IMR-90 (cell line): ENCODE measurements around the gene NPM1.

Experiments used
- BHLHE40 ChIP-seq: fragments of 150-350 bp; IDR thresholded peaks from 2 replicates; pipeline ENCODE4 v1.6.1; 2016; ENCODE audit warnings: mild to moderate bottlenecking, low read depth, low read length
- CHD1 ChIP-seq: IDR thresholded peaks from 2 replicates; pipeline ENCODE4 v1.6.1; 2012; ENCODE audit warnings: low read depth, low read length, improper control_type of control experiment
- FOS ChIP-seq: fragments of 150-350 bp; IDR thresholded peaks from 2 replicates; pipeline ENCODE4 v1.6.1; 2016; ENCODE audit warnings: low read depth, low read length
- POLR2A ChIP-seq: IDR thresholded peaks from 2 replicates; pipeline ENCODE4 v1.6.1; 2012; ENCODE audit warnings: mild to moderate bottlenecking, low read depth, low read length
- SMC3 ChIP-seq: fragments of 150-350 bp; IDR thresholded peaks from 2 replicates; pipeline ENCODE4 v1.6.1; 2016; ENCODE audit warnings: low read depth, mild to moderate bottlenecking, antibody characterized with exemption, low read length, moderate library complexity
- TF ChIP-seq, protein P1 (sequence below): conservative IDR thresholded peaks from 2 replicates; pipeline ENCODE4 v1.5.1; 2012; ENCODE audit warnings: mild to moderate bottlenecking, low read depth, low read length, improper control_type of control experiment
- TF ChIP-seq, protein P2 (sequence below): fragments of 150-350 bp; IDR thresholded peaks from 2 replicates; pipeline ENCODE4 v1.6.1; 2017; ENCODE audit warnings: mild to moderate bottlenecking, antibody characterized with exemption, low read length, low read depth

DNA sequence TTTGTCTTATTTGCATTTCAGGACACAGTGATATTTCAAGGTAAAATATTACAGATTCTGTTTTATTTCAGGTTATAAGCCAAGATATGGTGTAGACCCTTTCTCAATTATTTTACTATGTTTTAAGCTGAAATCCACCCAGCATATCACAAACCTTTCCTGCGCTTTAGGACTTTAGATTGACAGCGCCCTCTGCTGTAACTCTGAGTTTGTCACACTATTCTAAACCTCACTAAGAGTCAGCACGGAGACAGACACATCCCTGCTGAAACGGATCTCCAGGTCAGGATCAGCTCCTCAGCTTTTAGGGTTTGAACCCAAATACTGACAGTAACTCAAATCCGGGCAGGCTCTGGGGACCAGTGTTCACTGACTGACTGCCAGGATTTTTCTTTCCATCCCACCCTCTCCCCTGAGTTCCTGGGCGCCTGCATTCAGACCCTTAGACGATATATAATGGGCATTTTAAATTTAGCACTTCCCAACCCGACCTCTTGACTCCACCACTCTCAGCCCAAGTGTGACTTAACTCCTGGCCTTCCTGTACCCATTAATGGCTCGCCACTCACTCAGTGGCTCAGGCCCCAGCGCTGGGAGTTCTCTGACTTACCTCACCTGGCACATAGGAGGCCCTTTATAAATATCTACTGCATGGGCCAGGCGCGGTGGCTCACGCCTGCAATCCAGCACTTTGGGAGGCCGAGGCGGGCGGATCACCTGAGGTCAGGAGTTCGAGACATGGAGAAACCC is 45.1 kb upstream of the NPM1 start:
- TF ChIP-seq FOS (no peak), SMC3 (peak; percentile 81), BHLHE40 (no peak), POLR2A (no peak), CHD1 (no peak)
- TF ChIP-seq, protein P1, sequence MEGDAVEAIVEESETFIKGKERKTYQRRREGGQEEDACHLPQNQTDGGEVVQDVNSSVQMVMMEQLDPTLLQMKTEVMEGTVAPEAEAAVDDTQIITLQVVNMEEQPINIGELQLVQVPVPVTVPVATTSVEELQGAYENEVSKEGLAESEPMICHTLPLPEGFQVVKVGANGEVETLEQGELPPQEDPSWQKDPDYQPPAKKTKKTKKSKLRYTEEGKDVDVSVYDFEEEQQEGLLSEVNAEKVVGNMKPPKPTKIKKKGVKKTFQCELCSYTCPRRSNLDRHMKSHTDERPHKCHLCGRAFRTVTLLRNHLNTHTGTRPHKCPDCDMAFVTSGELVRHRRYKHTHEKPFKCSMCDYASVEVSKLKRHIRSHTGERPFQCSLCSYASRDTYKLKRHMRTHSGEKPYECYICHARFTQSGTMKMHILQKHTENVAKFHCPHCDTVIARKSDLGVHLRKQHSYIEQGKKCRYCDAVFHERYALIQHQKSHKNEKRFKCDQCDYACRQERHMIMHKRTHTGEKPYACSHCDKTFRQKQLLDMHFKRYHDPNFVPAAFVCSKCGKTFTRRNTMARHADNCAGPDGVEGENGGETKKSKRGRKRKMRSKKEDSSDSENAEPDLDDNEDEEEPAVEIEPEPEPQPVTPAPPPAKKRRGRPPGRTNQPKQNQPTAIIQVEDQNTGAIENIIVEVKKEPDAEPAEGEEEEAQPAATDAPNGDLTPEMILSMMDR: peak; percentile 78
- TF ChIP-seq, protein P2, sequence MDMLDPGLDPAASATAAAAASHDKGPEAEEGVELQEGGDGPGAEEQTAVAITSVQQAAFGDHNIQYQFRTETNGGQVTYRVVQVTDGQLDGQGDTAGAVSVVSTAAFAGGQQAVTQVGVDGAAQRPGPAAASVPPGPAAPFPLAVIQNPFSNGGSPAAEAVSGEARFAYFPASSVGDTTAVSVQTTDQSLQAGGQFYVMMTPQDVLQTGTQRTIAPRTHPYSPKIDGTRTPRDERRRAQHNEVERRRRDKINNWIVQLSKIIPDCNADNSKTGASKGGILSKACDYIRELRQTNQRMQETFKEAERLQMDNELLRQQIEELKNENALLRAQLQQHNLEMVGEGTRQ: no peak
